COLO668 (cell line): ENCODE measurements around the gene CORO2B.

ENCODE experiments used
- DNase-seq: peaks from one replicate; lab custom pipeline; 2025; ENCODE audit not compliant: unreplicated experiment; lab: John Stamatoyannopoulos, UW

The CORO2B gene

DNA sequence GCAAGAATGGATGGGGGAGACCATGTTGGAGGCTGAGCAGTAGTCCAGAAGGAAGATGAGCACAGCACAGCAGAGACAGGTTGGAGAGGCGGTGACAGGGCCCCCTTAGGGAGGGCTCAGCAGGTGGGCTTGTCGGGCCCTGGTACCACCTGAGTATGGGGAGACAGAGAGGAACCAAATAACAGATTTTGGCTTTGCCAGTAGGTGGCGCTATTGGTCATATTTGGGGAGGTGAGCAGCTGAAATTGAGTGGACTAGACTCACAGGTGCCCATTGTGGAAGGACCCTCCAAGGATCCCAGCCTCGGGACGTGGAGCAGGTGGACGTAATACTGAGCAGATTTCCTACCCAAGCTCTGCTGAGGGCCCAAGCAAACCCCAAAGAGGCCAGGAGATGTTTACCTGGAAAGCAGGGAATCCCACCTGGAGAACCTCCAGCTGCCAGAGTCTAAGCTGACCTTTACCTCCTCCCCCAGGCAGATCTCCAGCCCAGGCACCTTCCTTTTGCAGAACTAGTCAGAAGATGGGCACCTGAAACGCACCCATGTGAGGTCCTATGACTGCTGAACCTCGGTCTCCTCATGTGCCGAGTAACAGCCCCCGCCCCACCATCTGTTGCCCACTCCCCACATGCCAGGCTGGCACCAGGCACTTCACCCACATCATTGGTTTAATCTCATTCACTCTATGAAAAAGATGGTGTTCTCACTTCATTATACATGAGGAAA, 24.6 kb upstream of the CORO2B start:
- DNase-seq: peak; percentile 78

- DNase-seq: no peak
Measured at GRCh38 chr15:68554721-68555678, 23.8 kb upstream of the CORO2B start.

DNA sequence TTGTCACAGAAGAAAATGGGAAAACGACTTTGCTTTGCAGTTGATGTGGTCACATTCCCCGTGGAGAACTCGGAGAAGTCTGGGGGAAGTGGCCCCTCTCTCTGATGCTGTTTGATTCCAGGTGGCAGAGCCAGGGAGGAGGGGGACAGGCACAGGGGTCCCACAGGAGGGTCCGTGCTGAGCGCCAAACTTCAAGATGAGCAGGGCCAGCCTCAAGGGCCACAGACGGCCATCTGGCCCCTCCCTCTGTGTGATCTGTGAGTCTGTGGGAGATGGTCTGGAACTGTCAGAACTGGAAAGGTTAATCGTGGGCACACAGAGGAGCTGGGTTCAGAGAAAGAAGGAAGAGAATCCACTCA, 23.1 kb upstream of the CORO2B start:
- no peak for DNase-seq

DNA sequence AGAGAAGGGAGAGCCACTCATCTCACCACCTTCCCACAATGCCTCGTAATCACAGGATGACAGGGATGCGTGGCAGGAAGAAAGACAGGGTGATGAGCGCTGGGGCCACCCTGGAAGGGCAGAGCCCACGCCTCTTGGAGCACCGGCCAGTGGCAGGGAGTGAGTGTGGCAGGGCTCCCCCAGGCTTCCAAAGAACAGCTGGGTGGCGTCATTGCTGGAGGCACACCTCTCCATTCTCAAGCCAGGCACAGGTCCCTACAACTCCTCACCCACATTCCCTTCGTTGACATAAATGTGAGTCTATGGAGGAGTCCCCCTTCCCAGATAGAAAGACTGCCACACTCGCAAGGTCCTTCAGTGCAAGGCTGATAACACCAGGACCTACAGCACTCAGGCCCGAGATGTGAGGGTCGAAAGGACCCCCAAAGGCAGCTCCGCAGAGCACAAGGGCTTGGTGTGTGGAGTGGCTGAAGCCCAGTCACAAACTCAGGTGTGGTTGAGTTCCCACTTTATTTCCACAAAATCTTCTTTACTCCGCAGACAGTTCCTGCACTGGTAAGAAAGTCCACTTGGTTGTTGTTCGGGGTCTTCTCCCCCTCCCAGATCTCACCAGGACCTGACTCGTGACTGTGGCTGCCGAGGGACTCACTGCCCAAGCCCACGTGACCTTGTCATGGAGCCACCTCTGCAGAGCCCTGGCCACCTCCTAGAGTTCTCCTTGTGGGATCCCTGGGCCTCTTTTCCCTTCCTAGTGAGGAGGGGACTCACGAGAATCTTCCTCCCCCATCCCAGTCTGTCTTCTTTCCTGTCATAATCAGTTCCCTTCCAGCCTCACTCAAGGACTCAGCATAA, 22.4 kb upstream of the CORO2B start:
- DNase-seq: no peak

- DNase-seq: no peak
Measured at GRCh38 chr15:68557469-68558317, 21.1 kb upstream of the CORO2B start.

DNA sequence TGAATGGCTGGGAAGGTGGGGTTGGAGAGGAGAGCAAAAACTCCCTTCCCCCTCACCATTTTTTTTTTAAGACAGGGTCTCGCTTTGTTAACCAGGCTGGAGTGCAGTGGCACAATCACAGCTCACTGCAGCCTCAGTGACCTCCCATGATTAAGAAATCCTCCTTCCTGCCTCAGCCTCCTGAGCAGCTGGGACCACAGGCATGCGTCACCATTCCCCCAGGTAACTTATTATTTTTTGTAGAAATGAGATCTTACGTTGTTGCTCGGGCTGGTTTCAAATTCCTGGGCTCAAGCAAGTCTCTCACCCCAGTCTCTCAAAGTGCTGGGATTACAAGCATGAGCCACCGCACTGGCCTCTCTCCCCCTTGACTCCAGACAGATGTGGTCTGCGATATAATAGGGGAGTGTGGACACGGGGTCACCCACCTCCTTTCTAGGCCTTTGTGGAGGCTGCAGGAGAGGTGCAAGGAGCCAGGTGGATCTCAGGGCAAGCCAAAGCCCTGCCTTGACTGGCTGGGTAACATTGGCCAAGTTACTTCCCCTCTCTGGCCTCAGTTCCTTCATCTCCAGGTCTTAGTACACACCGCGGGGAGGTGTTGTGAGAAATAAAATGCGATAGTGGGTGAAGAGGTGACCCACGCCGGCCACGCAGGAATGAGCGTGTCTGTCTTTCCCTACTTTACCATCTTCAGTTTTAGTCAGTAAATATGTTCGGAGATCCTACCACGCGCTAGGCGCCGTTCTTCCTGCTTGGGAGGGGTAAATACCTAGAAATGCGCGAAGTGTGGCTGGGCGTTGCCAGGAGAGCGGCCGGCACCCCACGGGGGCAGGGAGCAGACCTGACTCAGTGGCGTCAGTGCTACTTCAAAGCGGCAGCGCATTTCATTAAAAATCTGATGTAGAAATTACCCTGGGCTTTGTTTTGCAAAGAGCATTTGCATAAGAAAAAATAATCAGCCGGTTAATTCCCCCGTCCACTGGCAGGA, 20.2 kb upstream of the CORO2B start:
- DNase-seq: peak; percentile 16

DNA sequence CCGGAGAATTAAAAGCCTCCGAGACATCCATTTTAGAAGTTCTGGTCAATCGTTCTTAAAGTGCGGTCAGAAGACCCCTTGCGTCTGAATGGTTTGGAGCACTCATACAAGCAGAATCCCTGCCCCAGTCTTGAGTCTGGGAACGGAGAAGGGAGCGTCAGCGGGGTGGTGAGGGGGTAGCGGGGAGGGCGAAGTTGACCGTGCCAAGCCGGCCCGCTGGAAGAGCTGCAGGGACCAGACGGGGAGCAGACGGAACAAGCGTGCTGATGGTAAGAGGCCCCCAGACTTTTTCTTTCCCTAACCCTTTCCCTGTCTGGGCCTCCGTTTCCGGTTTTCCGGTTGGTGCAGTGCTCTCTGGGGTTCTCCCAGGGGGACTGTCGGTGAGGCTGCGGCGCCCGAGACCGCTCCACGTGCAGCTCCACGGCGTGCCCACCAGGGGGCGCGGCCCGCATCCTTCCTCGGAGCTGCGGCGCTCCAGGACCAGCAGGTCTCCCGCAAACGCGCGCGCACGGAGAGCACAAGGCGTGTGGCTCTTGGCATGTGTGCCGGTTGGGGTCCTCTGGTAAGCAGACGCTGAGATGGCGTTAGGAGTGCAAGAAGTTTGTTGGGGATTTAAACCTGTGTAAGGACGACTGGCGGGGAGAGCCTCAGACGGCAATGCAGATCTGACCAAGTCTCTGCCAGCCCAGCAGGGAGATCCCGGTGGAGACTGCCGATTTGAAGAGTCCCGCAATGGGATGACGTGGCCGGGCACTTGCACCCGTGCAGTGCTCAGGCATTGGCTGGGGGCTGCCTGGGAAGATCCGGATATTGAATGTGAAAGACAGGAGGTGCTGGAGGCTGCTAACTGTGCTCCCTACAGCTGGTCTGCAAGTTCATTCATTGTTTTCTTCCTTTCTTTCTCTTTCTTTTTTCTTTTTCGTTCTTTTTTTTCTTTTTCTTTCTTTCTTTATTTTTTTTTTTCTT, 19.2 kb upstream of the CORO2B start:
- DNase-seq: peak; percentile 83

GRCh38 chr15:68560501-68561113, 18.2 kb upstream of the CORO2B start:
- no peak for DNase-seq

- DNase-seq: no peak
Measured at GRCh38 chr15:68561171-68561900, 17.5 kb upstream of the CORO2B start.

DNA sequence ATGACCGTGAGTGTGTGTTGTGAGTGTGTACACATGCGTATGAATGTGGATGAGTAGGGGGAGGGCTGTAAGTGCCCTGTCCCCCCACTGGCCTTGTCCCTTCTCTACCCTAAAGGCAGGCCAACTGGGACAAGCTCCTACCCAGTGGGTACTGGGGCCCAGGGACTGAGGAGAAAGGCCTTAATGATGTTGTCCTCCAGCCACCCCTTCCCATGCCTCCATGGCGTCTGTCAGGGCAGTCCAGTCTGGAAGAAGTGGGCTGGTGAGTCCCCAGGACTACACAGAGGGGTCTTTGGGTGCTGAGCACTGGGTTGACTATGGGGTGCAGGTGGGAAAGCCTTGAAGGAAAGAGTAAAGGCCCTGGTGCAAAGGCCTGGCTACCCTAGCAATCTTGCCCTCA, 16.9 kb upstream of the CORO2B start:
- DNase-seq: no peak

DNA sequence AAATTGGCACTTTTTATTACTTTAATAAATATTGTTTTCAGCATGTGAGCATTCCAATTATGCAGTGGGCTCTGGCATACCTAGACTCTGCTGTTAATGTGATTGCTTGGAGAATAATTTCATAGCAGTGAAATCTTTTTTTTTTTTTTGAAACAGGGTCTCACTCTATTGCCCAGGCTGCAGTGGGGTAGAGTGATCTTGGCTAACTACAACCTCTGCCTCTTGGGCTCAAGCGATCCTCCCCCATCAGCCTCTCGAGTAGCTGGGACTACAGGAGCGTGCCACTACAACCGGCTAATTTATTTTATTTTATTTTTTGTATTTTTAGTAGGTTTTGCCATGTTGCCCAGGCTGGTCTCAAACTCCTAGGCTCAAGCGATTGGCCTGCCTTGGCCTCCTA, 14.6 kb upstream of the CORO2B start:
- DNase-seq: no peak

GRCh38 chr15:68565234-68565633, 13.6 kb upstream of the CORO2B start:
- DNase-seq: no peak

DNA sequence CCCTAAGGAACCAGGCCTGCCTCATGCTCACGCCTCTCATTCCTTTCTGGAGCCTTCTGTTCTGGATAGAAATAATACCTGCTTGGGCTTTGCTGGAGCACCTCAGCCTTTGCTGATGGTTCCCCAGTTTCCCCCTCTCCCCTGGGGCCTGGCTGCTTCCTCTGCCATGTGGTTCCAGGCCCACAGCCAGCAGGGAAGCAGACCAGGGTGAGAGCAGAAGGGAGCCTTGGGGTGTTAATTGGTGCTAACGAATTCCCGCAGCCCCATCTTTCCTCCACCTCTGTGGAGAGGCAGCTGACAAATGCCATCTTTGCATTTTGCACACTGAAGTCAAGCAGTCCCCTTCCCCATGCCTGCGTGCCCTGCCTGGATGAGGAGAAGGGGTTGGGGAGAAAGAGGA, 13.1 kb upstream of the CORO2B start:
- no peak for DNase-seq

DNA sequence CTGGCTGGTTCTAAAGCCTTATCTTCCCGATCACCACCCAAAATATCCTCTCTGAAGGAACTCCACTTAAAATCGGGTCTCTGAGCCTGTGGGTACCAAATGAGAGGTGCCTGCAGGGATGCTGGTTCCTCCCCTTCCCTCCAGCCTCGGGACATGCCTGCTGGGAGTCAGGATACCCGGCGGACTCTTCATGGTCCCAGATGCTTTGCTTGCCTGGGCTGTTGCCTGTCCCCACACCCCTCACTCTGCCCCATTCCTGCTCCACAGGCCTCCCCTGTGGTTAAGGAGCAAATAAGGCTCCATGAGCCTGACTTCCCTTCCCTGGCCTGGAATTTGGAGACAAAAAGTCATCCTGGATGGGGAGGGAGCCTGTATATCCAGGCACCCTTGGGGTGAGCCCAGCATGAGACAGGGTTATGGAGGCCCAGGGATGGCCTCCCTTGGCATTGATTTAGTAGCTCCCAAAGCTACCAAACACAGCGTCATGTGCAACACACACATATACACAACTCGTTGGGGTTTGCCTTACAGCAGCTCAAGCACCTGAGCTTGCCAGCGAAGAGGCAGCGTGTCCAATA, 12.3 kb upstream of the CORO2B start:
- DNase-seq: no peak

GRCh38 chr15:68567345-68567744, 11.4 kb upstream of the CORO2B start:
- no peak for DNase-seq

- no peak for DNase-seq
Measured at GRCh38 chr15:68570974-68571373, 7.8 kb upstream of the CORO2B start.

GRCh38 chr15:68571582-68571981, 7.2 kb upstream of the CORO2B start:
- DNase-seq: no peak
